ENCODE measurements around the gene PIGR.
A peak's percentile ranks its signal among the peaks of the same experiment; 100 is the strongest.

DNA sequence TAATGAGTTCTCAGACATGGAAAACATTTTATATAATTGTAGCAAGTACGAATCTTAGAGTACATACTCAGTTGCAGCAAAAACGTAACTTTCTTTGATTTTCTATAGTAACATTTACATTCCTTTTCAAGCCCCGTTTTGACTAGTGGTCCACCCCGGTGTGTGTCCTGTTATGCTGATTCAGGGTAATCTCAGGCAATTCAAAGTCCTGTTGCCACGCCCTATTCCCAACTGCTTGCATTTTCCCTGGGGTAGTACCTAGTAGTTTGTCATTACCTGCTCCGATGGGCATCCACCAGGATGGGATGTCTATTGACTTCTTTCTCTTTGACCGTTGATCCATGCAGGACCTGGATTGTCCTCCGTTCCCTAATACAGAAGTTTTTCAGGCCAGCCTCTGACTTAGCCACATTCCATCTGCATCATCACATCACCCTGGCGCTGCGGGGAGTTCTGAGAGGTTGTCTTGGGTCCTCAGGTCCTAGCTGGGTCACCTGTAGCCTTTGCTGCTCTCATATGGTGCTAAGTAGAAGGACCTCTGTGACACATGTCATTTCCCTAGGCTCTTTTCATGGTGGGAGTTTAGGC lies 39.0 kb upstream of the PIGR start:
- TF ChIP-seq CTCF (conservative IDR thresholded peaks at IDR 0.05; ENCODE audit: low read depth, low read length) = no peak
- no peak for TF ChIP-seq POLR2A (IDR thresholded peaks at IDR 0.05; ENCODE audit: low read depth, low read length)
- TF ChIP-seq MAFK (IDR thresholded peaks at IDR 0.05; ENCODE audit: low read depth, low read length) = peak; percentile 33; the same call in 1 of the 2 replicates
- no peak for TF ChIP-seq FOS (IDR thresholded peaks at IDR 0.05; ENCODE audit: low read depth, low read length)
- TF ChIP-seq CEBPB (IDR thresholded peaks at IDR 0.05; ENCODE audit: low read depth, low read length) = no peak
- TF ChIP-seq CHD1 (IDR thresholded peaks at IDR 0.05; ENCODE audit: low read depth, low read length) = no peak
- no peak for TF ChIP-seq RCOR1 (IDR thresholded peaks at IDR 0.05; ENCODE audit: insufficient replicate concordance, low read length)
- TF ChIP-seq SMC3 (IDR thresholded peaks at IDR 0.05; ENCODE audit: low read depth, low read length) = no peak
- no peak for TF ChIP-seq RAD21 (IDR thresholded peaks at IDR 0.05; ENCODE audit: low read length)
- no peak for TF ChIP-seq BHLHE40 (IDR thresholded peaks at IDR 0.05; ENCODE audit: low read depth, low read length)
- TF ChIP-seq USF2 (IDR thresholded peaks at IDR 0.05; ENCODE audit: low read depth, low read length) = no peak

Data from IMR-90 (cell line).